ENCODE results near the gene TASP1.

The TASP1 gene

DNA sequence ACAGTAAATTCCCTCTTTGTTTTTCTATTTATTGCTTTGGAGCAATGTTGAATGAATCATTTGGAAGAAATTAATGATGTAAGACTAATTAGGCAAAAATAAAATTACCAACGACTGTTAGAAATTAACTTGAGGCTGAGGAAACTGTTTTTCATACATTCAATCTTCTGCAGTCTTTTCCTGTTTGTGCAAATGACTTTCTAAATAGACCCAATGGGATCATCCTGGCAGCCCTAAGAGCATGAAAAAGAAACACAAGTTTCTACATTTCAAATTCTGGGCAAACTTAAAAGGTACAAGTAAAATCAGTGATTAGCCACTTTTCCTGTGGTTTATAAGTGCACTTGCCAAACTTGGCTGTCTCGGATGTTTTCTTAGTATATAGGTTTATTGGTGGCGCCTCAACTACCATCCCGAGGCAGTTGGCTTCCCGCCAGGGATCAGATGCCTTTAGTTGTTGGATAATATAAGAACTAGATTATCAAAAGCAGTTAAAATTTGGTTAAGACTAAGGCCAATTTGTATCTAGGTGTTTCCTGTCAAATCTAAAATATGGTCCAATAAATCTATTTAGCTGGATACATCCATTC, 236.5 kb downstream of the TASP1 start:
- no peak for DNase-seq (ENCODE audit: low spot score)
- in situ Hi-C loops (cut with MboI; ENCODE audit: low pct_unique_long_range_greater_than_20kb, low sequenced_read_pairs, unreplicated experiment): no loop called here
- TF ChIP-seq, protein P1, sequence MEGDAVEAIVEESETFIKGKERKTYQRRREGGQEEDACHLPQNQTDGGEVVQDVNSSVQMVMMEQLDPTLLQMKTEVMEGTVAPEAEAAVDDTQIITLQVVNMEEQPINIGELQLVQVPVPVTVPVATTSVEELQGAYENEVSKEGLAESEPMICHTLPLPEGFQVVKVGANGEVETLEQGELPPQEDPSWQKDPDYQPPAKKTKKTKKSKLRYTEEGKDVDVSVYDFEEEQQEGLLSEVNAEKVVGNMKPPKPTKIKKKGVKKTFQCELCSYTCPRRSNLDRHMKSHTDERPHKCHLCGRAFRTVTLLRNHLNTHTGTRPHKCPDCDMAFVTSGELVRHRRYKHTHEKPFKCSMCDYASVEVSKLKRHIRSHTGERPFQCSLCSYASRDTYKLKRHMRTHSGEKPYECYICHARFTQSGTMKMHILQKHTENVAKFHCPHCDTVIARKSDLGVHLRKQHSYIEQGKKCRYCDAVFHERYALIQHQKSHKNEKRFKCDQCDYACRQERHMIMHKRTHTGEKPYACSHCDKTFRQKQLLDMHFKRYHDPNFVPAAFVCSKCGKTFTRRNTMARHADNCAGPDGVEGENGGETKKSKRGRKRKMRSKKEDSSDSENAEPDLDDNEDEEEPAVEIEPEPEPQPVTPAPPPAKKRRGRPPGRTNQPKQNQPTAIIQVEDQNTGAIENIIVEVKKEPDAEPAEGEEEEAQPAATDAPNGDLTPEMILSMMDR (IDR thresholded peaks at IDR 0.05; ENCODE audit: extremely low read depth, insufficient read depth, missing control alignments): no peak

DNA sequence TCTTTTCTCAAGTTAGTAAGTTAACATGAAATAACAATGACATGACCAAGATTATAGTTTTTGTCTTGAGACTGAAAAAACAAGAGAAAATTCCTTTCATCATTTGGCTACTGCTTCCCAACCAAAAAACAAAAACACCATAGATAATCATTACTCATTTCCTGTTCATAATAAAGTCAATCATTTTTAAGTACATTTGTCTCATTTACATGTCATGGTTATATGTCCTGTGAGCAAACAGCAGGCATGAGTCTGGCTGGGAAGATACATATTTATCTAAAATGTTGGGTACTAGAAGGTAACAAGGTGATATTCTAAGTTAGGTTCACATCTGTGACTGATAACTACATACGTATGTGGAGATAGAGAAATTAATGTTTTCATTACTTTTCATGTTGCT, 237.1 kb downstream of the TASP1 start:
- in situ Hi-C loops (cut with MboI; ENCODE audit: low pct_unique_long_range_greater_than_20kb, low sequenced_read_pairs, unreplicated experiment): no loop called here
- TF ChIP-seq, protein P1 (IDR thresholded peaks at IDR 0.05; ENCODE audit: extremely low read depth, insufficient read depth, missing control alignments): no peak
- DNase-seq (ENCODE audit: low spot score): no peak

DNA sequence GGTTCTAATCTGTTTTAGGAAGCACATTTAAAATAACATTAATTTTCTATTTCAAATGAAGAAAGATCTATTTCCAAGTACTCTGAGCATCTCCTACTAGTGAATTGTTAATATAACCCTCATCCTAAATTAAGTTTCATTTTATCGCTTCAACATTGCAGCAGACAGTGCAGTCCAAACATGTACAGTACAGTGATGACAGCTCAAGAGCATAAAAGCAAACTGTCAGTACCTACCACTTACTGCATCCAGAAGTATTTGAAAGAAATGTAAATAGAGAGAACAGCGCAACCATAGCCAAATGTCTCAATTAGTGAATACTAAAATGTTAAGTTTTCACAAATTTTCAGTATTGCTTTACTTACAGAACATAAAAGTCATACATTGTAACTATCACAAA, 238.3 kb downstream of the TASP1 start:
- no peak for DNase-seq (ENCODE audit: low spot score)
- TF ChIP-seq, protein P1 (IDR thresholded peaks at IDR 0.05; ENCODE audit: extremely low read depth, insufficient read depth, missing control alignments): no peak
- in situ Hi-C loops (cut with MboI; ENCODE audit: low pct_unique_long_range_greater_than_20kb, low sequenced_read_pairs, unreplicated experiment): no loop called here

- no peak for DNase-seq (ENCODE audit: low spot score)
- TF ChIP-seq, protein P1 (IDR thresholded peaks at IDR 0.05; ENCODE audit: extremely low read depth, insufficient read depth, missing control alignments): no peak
- in situ Hi-C loops (cut with MboI; ENCODE audit: low pct_unique_long_range_greater_than_20kb, low sequenced_read_pairs, unreplicated experiment): no loop called here
These were observed 241.4 kb downstream of the TASP1 start for GRCh38 chr20:13397300-13397724.

- in situ Hi-C loops (cut with MboI; ENCODE audit: low pct_unique_long_range_greater_than_20kb, low sequenced_read_pairs, unreplicated experiment): no loop called here
- TF ChIP-seq, protein P1 (IDR thresholded peaks at IDR 0.05; ENCODE audit: extremely low read depth, insufficient read depth, missing control alignments): no peak
- DNase-seq (ENCODE audit: low spot score): no peak
These were observed 241.9 kb downstream of the TASP1 start for GRCh38 chr20:13396826-13397225.

DNA sequence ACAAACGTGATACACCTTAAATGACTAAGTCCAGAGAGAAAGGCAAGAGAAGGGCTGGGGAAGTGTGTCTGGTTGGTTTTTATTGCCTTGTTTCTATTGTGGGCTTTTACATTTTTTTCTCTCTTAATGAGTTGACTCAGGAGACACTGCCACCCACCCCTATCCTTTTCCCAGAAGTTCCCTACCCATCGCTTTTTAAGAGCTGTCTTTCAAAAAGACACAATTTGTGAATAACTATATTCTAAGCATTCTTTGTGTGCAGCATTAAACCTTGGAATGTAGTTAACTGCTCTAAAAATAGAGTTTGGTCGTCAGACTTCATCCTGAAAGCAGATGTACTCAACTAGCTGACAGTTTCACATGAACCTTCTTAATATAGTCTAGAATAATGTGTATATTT, 242.7 kb downstream of the TASP1 start:
- TF ChIP-seq, protein P1 (IDR thresholded peaks at IDR 0.05; ENCODE audit: extremely low read depth, insufficient read depth, missing control alignments): no peak
- in situ Hi-C loops (cut with MboI; ENCODE audit: low pct_unique_long_range_greater_than_20kb, low sequenced_read_pairs, unreplicated experiment): no loop called here
- DNase-seq (ENCODE audit: low spot score): no peak
